Esophagus muscularis mucosa (tissue), 4 donors: Measurements from ENCODE around the gene APOBEC2. TPM values are rescaled to one million over a fixed set of nuclear protein-coding genes. Genes with fewer than 3 reads are reported as not detected.
"Not testable (repeated sequence)": the region's sequence is repeated elsewhere in the genome, so short reads cannot be mapped to it uniquely, and the experiment has no call there.

Experiments
- DNase-seq: peaks from one replicate; pipeline ENCODE4 v3.0.0-alpha.2; 2017; ENCODE audit errors: extremely low spot score
- H3K27ac ChIP-seq, 4 donors: fragments of 200-600 bp; sonication (generic); replicated peaks in 1 of 4; 1 replicate in 3 of 4; 2 replicates in 1 of 4; pipeline ENCODE4 v1.5.1; 2016 to 2019; ENCODE audit warnings: mild to moderate bottlenecking in 1 of 4
- H3K27me3 ChIP-seq, 4 donors: fragments of 200-600 bp; sonication (generic); one replicate each; pipeline versions ENCODE4 v1.5.1 to v1.6.0; 2016 to 2019
- H3K36me3 ChIP-seq, 4 donors: fragments of 200-600 bp; sonication (generic); one replicate each; pipeline ENCODE4 v1.5.1; 2016 to 2019
- H3K4me1 ChIP-seq, 4 donors: fragments of 200-600 bp; sonication (generic); one replicate each; pipeline ENCODE4 v1.5.1; 2016 to 2019
- H3K4me3 ChIP-seq, 4 donors: fragments of 200-600 bp; sonication (generic); 1 replicate in 2 of 4; 2 replicates in 2 of 4; pipeline ENCODE4 v1.5.1; 2016 to 2019; ENCODE audit warnings: mild to moderate bottlenecking in 4 of 4, moderate library complexity in 1 of 4
- H3K9me3 ChIP-seq, 4 donors: fragments of 200-600 bp; sonication (generic); 1 replicate in 3 of 4; 2 replicates in 1 of 4; pipeline ENCODE4 v1.5.1; 2016 to 2019
- CTCF ChIP-seq, 3 experiments: fragments of 200-600 bp in 2 of 3; fragments of 450-650 bp in 1 of 3; sonication (generic) in 2 of 3; IDR thresholded peaks; one replicate each; pipeline ENCODE4 v1.5.1; 2017 to 2019; ENCODE audit warnings: antibody characterized with exemption in 3 of 3, mild to moderate bottlenecking in 2 of 3, moderate library complexity in 1 of 3
- EP300 ChIP-seq: sonication (generic); formaldehyde crosslinking; IDR thresholded peaks from one replicate; pipeline ENCODE4 v1.6.1; 2017; ENCODE audit warnings: antibody characterized with exemption
- POLR2A ChIP-seq: fragments of 450-650 bp; IDR thresholded peaks from one replicate; pipeline ENCODE4 v1.6.1; 2017; ENCODE audit warnings: antibody characterized with exemption, moderate library complexity, mild to moderate bottlenecking, low read depth
- POLR2AphosphoS5 ChIP-seq, 2 donors: sonication (generic); formaldehyde crosslinking; IDR thresholded peaks; one replicate each; pipeline ENCODE4 v1.6.1; 2017; ENCODE audit warnings: antibody characterized with exemption in 2 of 2
- WGBS: methylation state at CpG from one replicate; pipeline ENCODE4 v1.1.5; 2018; 5-methylcytosine and 5-hydroxymethylcytosine counted together
- intact Hi-C: fragments of 100-400 bp; cut with DNase I; formaldehyde crosslinking; loops from one replicate; pipeline ENCODE4 v1.15.1; 2023
- total RNA-seq, 4 donors: library from RNA; depleted of rRNA; stranded (reverse); fragments of >200 nt; gene quantifications; one replicate each; pipeline versions ENCODE4 v1.1.0 to v1.2.1, GENCODE V29; 2016

The APOBEC2 gene
- total RNA-seq, 4 donors from 2014 or later: 0.50 to 1.0 (median 0.97) TPM; not detected in 1

GRCh38 chr6:41013466-41014153 lies 39.4 kb upstream of the APOBEC2 start:
- no peak overlapping the region for H3K4me3 ChIP-seq
- H3K9me3 ChIP-seq: no peaks in the 10 kb centered on the region
- intact Hi-C loops: no loop called here
- H3K36me3 ChIP-seq: no peaks in the 10 kb centered on the region
- no peaks in the 10 kb centered on the region for H3K27me3 ChIP-seq
- H3K4me1 ChIP-seq: no peaks in the 10 kb centered on the region
- DNase-seq: no peak
- 89% methylated on average over 5 of the region's 5 CpGs for WGBS
- no peak for TF ChIP-seq CTCF (IDR thresholded peaks at IDR 0.05)
- TF ChIP-seq EP300: no peak
- TF ChIP-seq POLR2AphosphoS5 (IDR thresholded peaks at IDR 0.05): no peak
- TF ChIP-seq POLR2A: no peak
- H3K27ac ChIP-seq: no peak overlapping the region

- no peaks in the 10 kb centered on the region for H3K27me3 ChIP-seq
- TF ChIP-seq CTCF (IDR thresholded peaks at IDR 0.05) (no peak), POLR2A (no peak), EP300 (no peak), POLR2AphosphoS5 (IDR thresholded peaks at IDR 0.05) (no peak)
- H3K9me3 ChIP-seq: no peaks in the 10 kb centered on the region
- H3K4me1 ChIP-seq: no peaks in the 10 kb centered on the region
- no peak for DNase-seq
- no peak overlapping the region for H3K4me3 ChIP-seq
- 92% methylated on average over 4 of the region's 4 CpGs for WGBS
- intact Hi-C loops: no loop called here
- no peak overlapping the region for H3K27ac ChIP-seq
- H3K36me3 ChIP-seq: no peaks in the 10 kb centered on the region
Measured at GRCh38 chr6:41014780-41015179, 38.2 kb upstream of the APOBEC2 start.

DNA sequence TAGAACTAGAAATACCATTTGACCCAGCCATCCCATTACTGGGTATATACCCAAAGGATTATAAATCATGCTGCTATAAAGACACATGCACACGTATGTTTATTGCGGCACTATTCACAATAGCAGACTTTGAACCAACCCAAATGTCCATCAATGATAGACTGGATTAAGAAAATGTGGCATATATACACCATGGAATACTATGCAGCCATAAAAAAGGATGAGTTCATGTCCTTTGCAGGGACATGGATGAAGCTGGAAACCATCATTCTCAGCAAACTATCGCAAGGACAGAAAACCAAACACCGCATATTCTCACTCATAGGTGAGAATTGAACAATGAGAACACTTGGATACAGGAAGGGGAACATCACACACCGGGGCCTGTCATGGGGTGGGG lies 37.1 kb upstream of the APOBEC2 start:
- H3K9me3 ChIP-seq, DNase-seq, H3K27me3 ChIP-seq, H3K36me3 ChIP-seq, H3K4me1 ChIP-seq, intact Hi-C loops, H3K27ac ChIP-seq, H3K4me3 ChIP-seq: not testable (repeated sequence)
- WGBS: 98% methylated on average over 5 of the region's 5 CpGs

GRCh38 chr6:41017663-41018062 lies 35.3 kb upstream of the APOBEC2 start:
- DNase-seq: no peak
- Histone ChIP-seq H3K27ac (no peak overlapping the region), H3K4me3 (no peak overlapping the region), H3K4me1 (peaks cover 0 to 4% (median 0%) of the 10 kb centered on the region in 4 donors), H3K36me3 (no peaks in the 10 kb centered on the region), H3K9me3 (no peaks in the 10 kb centered on the region), H3K27me3 (no peaks in the 10 kb centered on the region)
- intact Hi-C loops: no loop called here
- WGBS: no CpG with 5 or more reads among the region's 1 CpG
- no peak for TF ChIP-seq EP300
- no peak for TF ChIP-seq POLR2AphosphoS5 (IDR thresholded peaks at IDR 0.05)
- no peak for TF ChIP-seq CTCF (IDR thresholded peaks at IDR 0.05)
- no peak for TF ChIP-seq POLR2A

- intact Hi-C loops: loop anchor here (10.0 kb wide), 2 partner anchors 1037 to 1677 kb away; no protein-coding TSS in a partner anchor
- WGBS: 87% methylated on average over 3 of the region's 3 CpGs
- DNase-seq: no peak
Measured at GRCh38 chr6:41021832-41022231, 31.2 kb upstream of the APOBEC2 start.

More at GRCh38 chr6:41021832-41022231, 31.2 kb upstream of the APOBEC2 start:
- H3K36me3 ChIP-seq: no peaks in the 10 kb centered on the region
- H3K4me1 ChIP-seq: peaks cover 0 to 4% (median 0%) of the 10 kb centered on the region in 4 donors
- H3K27ac ChIP-seq: no peak overlapping the region
- H3K27me3 ChIP-seq: no peaks in the 10 kb centered on the region
- H3K9me3 ChIP-seq: no peaks in the 10 kb centered on the region
- H3K4me3 ChIP-seq: no peak overlapping the region
- TF ChIP-seq CTCF (IDR thresholded peaks at IDR 0.05) (no peak), POLR2AphosphoS5 (IDR thresholded peaks at IDR 0.05) (no peak), POLR2A (no peak), EP300 (no peak)
